Measurements from ENCODE around the gene NBAS.

The NBAS gene

DNA sequence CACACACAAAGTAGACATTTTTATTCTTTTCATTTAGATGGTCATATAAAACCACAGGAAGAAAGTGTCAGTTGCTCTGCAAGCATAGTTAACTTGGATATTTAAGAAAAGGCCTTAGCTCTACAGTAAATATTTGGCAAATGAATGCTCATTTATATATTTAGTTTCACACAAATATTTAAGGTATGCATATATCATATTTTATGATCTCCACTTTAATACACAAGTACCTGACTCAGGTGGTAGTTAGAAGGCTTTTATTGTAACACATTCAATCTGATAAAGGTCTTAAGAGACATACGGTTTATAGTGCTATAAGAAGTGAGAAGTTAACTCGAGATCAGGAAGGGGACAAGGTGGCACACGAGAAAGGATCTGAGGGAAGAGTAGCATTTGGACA is 363.1 kb downstream of the NBAS start:
- H3K27ac ChIP-seq (ENCODE audit: low read depth, low read length, poor library complexity, severe bottlenecking), result no peak overlapping the region
- no peaks in the 10 kb centered on the region for H4K20me1 ChIP-seq (ENCODE audit: insufficient read depth, low read length)
- no peak for TF ChIP-seq EZH2 (IDR thresholded peaks at IDR 0.05; ENCODE audit: borderline replicate concordance, low read length)
- TF ChIP-seq, protein P1, sequence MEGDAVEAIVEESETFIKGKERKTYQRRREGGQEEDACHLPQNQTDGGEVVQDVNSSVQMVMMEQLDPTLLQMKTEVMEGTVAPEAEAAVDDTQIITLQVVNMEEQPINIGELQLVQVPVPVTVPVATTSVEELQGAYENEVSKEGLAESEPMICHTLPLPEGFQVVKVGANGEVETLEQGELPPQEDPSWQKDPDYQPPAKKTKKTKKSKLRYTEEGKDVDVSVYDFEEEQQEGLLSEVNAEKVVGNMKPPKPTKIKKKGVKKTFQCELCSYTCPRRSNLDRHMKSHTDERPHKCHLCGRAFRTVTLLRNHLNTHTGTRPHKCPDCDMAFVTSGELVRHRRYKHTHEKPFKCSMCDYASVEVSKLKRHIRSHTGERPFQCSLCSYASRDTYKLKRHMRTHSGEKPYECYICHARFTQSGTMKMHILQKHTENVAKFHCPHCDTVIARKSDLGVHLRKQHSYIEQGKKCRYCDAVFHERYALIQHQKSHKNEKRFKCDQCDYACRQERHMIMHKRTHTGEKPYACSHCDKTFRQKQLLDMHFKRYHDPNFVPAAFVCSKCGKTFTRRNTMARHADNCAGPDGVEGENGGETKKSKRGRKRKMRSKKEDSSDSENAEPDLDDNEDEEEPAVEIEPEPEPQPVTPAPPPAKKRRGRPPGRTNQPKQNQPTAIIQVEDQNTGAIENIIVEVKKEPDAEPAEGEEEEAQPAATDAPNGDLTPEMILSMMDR (IDR thresholded peaks at IDR 0.05; ENCODE audit: low read length), result no peak
- no peaks in the 10 kb centered on the region for H3K36me3 ChIP-seq (ENCODE audit: insufficient read depth, low read length)
- no peaks in the 10 kb centered on the region for H3K4me1 ChIP-seq (ENCODE audit: insufficient read depth, low read length, severe bottlenecking)
- no peaks in the 10 kb centered on the region for H3K9me2 ChIP-seq (ENCODE audit: low read depth, low read length)
- no peak overlapping the region for H3K9ac ChIP-seq (ENCODE audit: low read length)
- H3F3A ChIP-seq (ENCODE audit: insufficient read depth, low read length), result no peaks in the 10 kb centered on the region
- H2AFZ ChIP-seq (ENCODE audit: low read length), result no peak overlapping the region
- H3K9me3 ChIP-seq (ENCODE audit: low read length), result no peaks in the 10 kb centered on the region
- no peak overlapping the region for H3K4me3 ChIP-seq (ENCODE audit: low read depth, low read length, poor library complexity, severe bottlenecking)
- H3K4me2 ChIP-seq (ENCODE audit: low read length), result no peak overlapping the region
- H3K27me3 ChIP-seq (ENCODE audit: insufficient read depth, low read length), result no peaks in the 10 kb centered on the region
- no peaks in the 10 kb centered on the region for H3K79me2 ChIP-seq (ENCODE audit: insufficient read depth, low read length)

DNA sequence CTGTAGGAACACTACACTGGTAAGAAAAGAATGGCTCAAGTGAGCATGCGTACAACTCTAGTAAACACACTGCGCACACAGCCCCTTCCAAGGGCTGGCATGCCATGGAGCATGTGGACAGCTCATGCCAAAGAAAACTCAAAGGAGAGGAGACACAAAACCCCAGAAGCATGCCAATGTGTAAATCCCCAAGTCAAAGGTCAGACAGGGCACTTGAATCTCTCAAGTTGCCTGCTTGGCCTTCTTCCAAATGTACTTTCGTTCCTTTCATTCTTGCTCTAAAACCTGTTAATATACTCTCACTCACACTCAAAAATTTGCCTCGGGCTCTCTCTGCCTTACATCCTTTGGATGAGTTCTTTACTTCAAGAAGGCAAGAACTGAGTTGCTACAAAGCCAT is 365.3 kb downstream of the NBAS start:
- Histone ChIP-seq H3K79me2 (ENCODE audit: insufficient read depth, low read length) (no peaks in the 10 kb centered on the region), H3K4me2 (ENCODE audit: low read length) (no peak overlapping the region), H3K27me3 (ENCODE audit: insufficient read depth, low read length) (no peaks in the 10 kb centered on the region), H3F3A (ENCODE audit: insufficient read depth, low read length) (no peaks in the 10 kb centered on the region), H3K9ac (ENCODE audit: low read length) (no peak overlapping the region), H3K9me2 (ENCODE audit: low read depth, low read length) (no peaks in the 10 kb centered on the region), H3K9me3 (ENCODE audit: low read length) (no peaks in the 10 kb centered on the region), H3K4me3 (ENCODE audit: low read depth, low read length, poor library complexity, severe bottlenecking) (no peak overlapping the region), H3K4me1 (ENCODE audit: insufficient read depth, low read length, severe bottlenecking) (no peaks in the 10 kb centered on the region), H2AFZ (ENCODE audit: low read length) (no peak overlapping the region), H4K20me1 (ENCODE audit: insufficient read depth, low read length) (no peaks in the 10 kb centered on the region), H3K27ac (ENCODE audit: low read depth, low read length, poor library complexity, severe bottlenecking) (no peak overlapping the region), H3K36me3 (ENCODE audit: insufficient read depth, low read length) (no peaks in the 10 kb centered on the region)
- TF ChIP-seq, protein P1 (IDR thresholded peaks at IDR 0.05; ENCODE audit: low read length), result no peak
- TF ChIP-seq EZH2 (IDR thresholded peaks at IDR 0.05; ENCODE audit: borderline replicate concordance, low read length), result no peak

DNA sequence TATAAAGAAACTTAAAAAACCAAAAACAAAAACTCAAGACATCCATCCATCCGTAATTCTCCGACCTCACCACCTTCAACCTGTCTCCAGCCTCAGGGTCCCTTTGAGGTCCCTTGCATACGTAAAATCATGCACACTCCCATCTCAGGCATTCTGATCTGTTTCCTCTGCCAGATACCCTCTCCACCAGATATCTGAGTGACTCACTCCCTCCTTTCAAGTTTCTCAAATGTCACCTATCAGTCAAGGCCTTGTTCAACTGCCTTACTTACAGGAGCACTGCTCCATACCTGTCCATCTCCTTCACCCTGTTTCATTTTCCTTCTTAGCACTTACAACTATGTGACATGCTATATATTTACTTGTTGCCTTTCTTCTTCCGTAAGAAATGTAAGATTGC is 369.3 kb downstream of the NBAS start:
- no peaks in the 10 kb centered on the region for H3K4me1 ChIP-seq (ENCODE audit: insufficient read depth, low read length, severe bottlenecking)
- no peak overlapping the region for H3K27ac ChIP-seq (ENCODE audit: low read depth, low read length, poor library complexity, severe bottlenecking)
- no peaks in the 10 kb centered on the region for H3K9me2 ChIP-seq (ENCODE audit: low read depth, low read length)
- no peak overlapping the region for H3K4me2 ChIP-seq (ENCODE audit: low read length)
- H3K27me3 ChIP-seq (ENCODE audit: insufficient read depth, low read length), result no peaks in the 10 kb centered on the region
- no peak for TF ChIP-seq EZH2 (IDR thresholded peaks at IDR 0.05; ENCODE audit: borderline replicate concordance, low read length)
- TF ChIP-seq, protein P1 (IDR thresholded peaks at IDR 0.05; ENCODE audit: low read length), result no peak
- no peaks in the 10 kb centered on the region for H3K36me3 ChIP-seq (ENCODE audit: insufficient read depth, low read length)
- no peaks in the 10 kb centered on the region for H3F3A ChIP-seq (ENCODE audit: insufficient read depth, low read length)
- no peak overlapping the region for H2AFZ ChIP-seq (ENCODE audit: low read length)
- no peak overlapping the region for H3K4me3 ChIP-seq (ENCODE audit: low read depth, low read length, poor library complexity, severe bottlenecking)
- H3K79me2 ChIP-seq (ENCODE audit: insufficient read depth, low read length), result no peaks in the 10 kb centered on the region
- no peak overlapping the region for H3K9ac ChIP-seq (ENCODE audit: low read length)
- no peaks in the 10 kb centered on the region for H4K20me1 ChIP-seq (ENCODE audit: insufficient read depth, low read length)
- H3K9me3 ChIP-seq (ENCODE audit: low read length), result no peaks in the 10 kb centered on the region

Measured in OCI-LY1 (cell line).